HepG2 (cell line): ENCODE results near the gene AHNAK. TPM values are rescaled to one million over a fixed set of nuclear protein-coding genes. Genes with fewer than 3 reads are reported as not detected.

ENCODE experiments used
- AGO2 ChIP-seq: fragments of 200-400 bp; formaldehyde crosslinking; optimal IDR thresholded peaks from 2 replicates; pipeline ENCODE3; 2017; ENCODE audit warnings: mild to moderate bottlenecking, low read depth, low read length, moderate library complexity
- AHR ChIP-seq: IDR thresholded peaks from 2 replicates; pipeline ENCODE4 v1.6.1; 2018; ENCODE audit warnings: missing genetic modification reagents, missing compliant biosample characterization
- GTF3A ChIP-seq: sonication (generic); formaldehyde crosslinking; conservative IDR thresholded peaks from 2 replicates; pipeline ENCODE4 v1.4.0; 2020; ENCODE audit warnings: mild to moderate bottlenecking, missing genetic modification reagents
- NAIF1 ChIP-seq: sonication (generic); formaldehyde crosslinking; IDR thresholded peaks from 2 replicates; pipeline ENCODE4 v1.5.0; 2020; ENCODE audit warnings: mild to moderate bottlenecking, missing genetic modification reagents, borderline replicate concordance
- NCOA2 ChIP-seq: sonication (generic); formaldehyde crosslinking; IDR thresholded peaks from 2 replicates; pipeline ENCODE4 v1.8.0; 2022; ENCODE audit warnings: inconsistent platforms
- NFIC ChIP-seq: IDR thresholded peaks from 2 replicates; pipeline ENCODE4 v1.6.1; 2012; ENCODE audit warnings: mild to moderate bottlenecking, low read length, inconsistent platforms
- NKX3-1 ChIP-seq: sonication (generic); formaldehyde crosslinking; IDR thresholded peaks from 2 replicates; pipeline ENCODE4 v1.5.0; 2020; ENCODE audit warnings: missing genetic modification reagents
- NRL ChIP-seq: sonication (generic); formaldehyde crosslinking; IDR thresholded peaks from 2 replicates; pipeline ENCODE4 v1.5.0; 2020; ENCODE audit warnings: missing genetic modification reagents, mild to moderate bottlenecking, moderate library complexity, borderline replicate concordance
- PAF1 ChIP-seq: IDR thresholded peaks from 2 replicates; pipeline ENCODE4 v1.6.1; 2016; ENCODE audit warnings: missing genetic modification reagents, missing compliant biosample characterization
- PRDM10 ChIP-seq: sonication (generic); formaldehyde crosslinking; IDR thresholded peaks from 2 replicates; pipeline ENCODE4 v1.4.0; 2020; ENCODE audit warnings: low read depth, missing genetic modification reagents
- RCOR2 ChIP-seq: IDR thresholded peaks from 2 replicates; pipeline ENCODE4 v1.6.1; 2016; ENCODE audit warnings: missing biosample characterization, missing genetic modification reagents
- RXRA ChIP-seq: sonication (generic); formaldehyde crosslinking; IDR thresholded peaks from 2 replicates; pipeline ENCODE4 v1.5.1; 2020; ENCODE audit warnings: missing genetic modification reagents
- SOX13 ChIP-seq, 3 experiments: fragments of 450-650 bp in 1 of 3; sonication (generic) in 1 of 3; formaldehyde crosslinking in 1 of 3; IDR thresholded peaks in 2 of 3; conservative IDR thresholded peaks in 1 of 3; 2 replicates each; pipeline versions ENCODE4 v1.5.0 to v1.6.1; 2016 to 2020; ENCODE audit warnings: antibody characterized with exemption in 1 of 3, mild to moderate bottlenecking in 1 of 3, missing compliant biosample characterization in 1 of 3, missing genetic modification reagents in 1 of 3, moderate library complexity in 1 of 3
- YEATS4 ChIP-seq: sonication (generic); formaldehyde crosslinking; IDR thresholded peaks from 2 replicates; pipeline ENCODE4 v1.4.0; 2020; ENCODE audit warnings: missing genetic modification reagents, borderline replicate concordance
- ZBTB8A ChIP-seq: sonication (generic); formaldehyde crosslinking; IDR thresholded peaks from 2 replicates; pipeline ENCODE4 v1.4.0; 2020; ENCODE audit warnings: mild to moderate bottlenecking, low read depth, missing genetic modification reagents, borderline replicate concordance
- ZNF12 ChIP-seq: sonication (generic); formaldehyde crosslinking; IDR thresholded peaks from 2 replicates; pipeline ENCODE4 v1.5.0; 2020; ENCODE audit warnings: missing genetic modification reagents
- ZNF501 ChIP-seq: sonication (generic); formaldehyde crosslinking; IDR thresholded peaks from 2 replicates; pipeline ENCODE4 v1.5.1; 2020; ENCODE audit warnings: mild to moderate bottlenecking, moderate library complexity, missing genetic modification reagents
- ZNF549 ChIP-seq: sonication (generic); formaldehyde crosslinking; IDR thresholded peaks from 2 replicates; pipeline ENCODE4 v1.5.0; 2020; ENCODE audit warnings: missing genetic modification reagents
- ZNF607 ChIP-seq: sonication (generic); formaldehyde crosslinking; IDR thresholded peaks from 2 replicates; pipeline ENCODE4 v1.5.1; 2020; ENCODE audit warnings: missing genetic modification reagents, mild to moderate bottlenecking, borderline replicate concordance
- ZNF703 ChIP-seq: sonication (generic); formaldehyde crosslinking; IDR thresholded peaks from 2 replicates; pipeline ENCODE4 v1.5.1; 2020; ENCODE audit warnings: missing genetic modification reagents, mild to moderate bottlenecking, moderate library complexity, borderline replicate concordance
- ZNF772 ChIP-seq: sonication (generic); formaldehyde crosslinking; IDR thresholded peaks from 2 replicates; pipeline ENCODE4 v1.5.0; 2020; ENCODE audit warnings: mild to moderate bottlenecking, missing genetic modification reagents
- polyA plus RNA-seq, 8 experiments: library from polyadenylated mRNA; depleted of rRNA in 3 of 8; stranded (reverse) in 7 of 8; unstranded in 1 of 8; fragments of >200 nt; fragmentation: Illumina TruSeq in 4 of 8; extraction: Trizol in 4 of 8; gene quantifications; 2 replicates each; pipeline versions ENCODE4 v1.2.1 to v1.2.3, GENCODE V29; 2011 to 2016; ENCODE audit warnings: low read depth in 4 of 8, missing spikeins in 1 of 8, mixed read lengths in 1 of 8; ENCODE audit not compliant: insufficient read depth in 1 of 8
- total RNA-seq, 5 experiments: library from RNA; depleted of rRNA; stranded (reverse); fragments of >200 nt; fragmentation: Illumina TruSeq; extraction: Trizol; gene quantifications; 2 replicates each; pipeline ENCODE4 v1.2.3, GENCODE V29; 2016; ENCODE audit warnings: low read depth in 1 of 5
- TF ChIP-seq, protein P1 (sequence below): sonication (generic); formaldehyde crosslinking; IDR thresholded peaks from 2 replicates; pipeline ENCODE4 v1.4.0; 2020; ENCODE audit warnings: missing genetic modification reagents
- TF ChIP-seq, protein P2 (sequence below): sonication (generic); formaldehyde crosslinking; IDR thresholded peaks from 2 replicates; pipeline ENCODE4 v1.8.0; 2022; ENCODE audit warnings: low read depth, missing genetic modification reagents

AHNAK gene
- total and polyA plus RNA-seq, 2 of the 13 experiments (the other 11 are each of a cell fraction or from before 2014, with no cell fraction given): 23.4 to 25.0 TPM

GRCh38 chr11:62574363-62575071, 27.9 kb upstream of the AHNAK start (continued):
- TF ChIP-seq ZNF607 (CRISPR knock-in tag) (no peak), NAIF1 (CRISPR knock-in tag) (no peak), GTF3A (no peak), AHR (CRISPR knock-in tag) (no peak), SOX13 (IDR thresholded peaks at IDR 0.05) (no peak), SOX13 (CRISPR knock-in tag; conservative IDR thresholded peaks at IDR 0.05 in 1 of 2, IDR thresholded peaks at IDR 0.05 in 1 of 2) (no peak), ZNF12 (CRISPR knock-in tag) (no peak), PRDM10 (CRISPR knock-in tag) (no peak), RXRA (CRISPR knock-in tag) (0 out of 2 replicates have a peak, but pooled peaks have one; percentile 16), RCOR2 (CRISPR knock-in tag) (no peak), NRL (CRISPR knock-in tag) (no peak), ZNF501 (no peak; the same call in 1 of the 2 replicates), NFIC (0 out of 2 replicates have a peak, but pooled peaks have one; percentile 22), ZNF772 (peak; percentile 32; the same call in 1 of the 2 replicates), PAF1 (no peak), AGO2 (peak; percentile 80), ZNF549 (CRISPR knock-in tag) (0 out of 2 replicates have a peak, but pooled peaks have one; percentile 17), ZNF703 (CRISPR knock-in tag) (no peak), NCOA2 (CRISPR knock-in tag) (no peak), YEATS4 (CRISPR knock-in tag) (peak; percentile 6; the same call in 1 of the 2 replicates), ZBTB8A (CRISPR knock-in tag) (no peak), NKX3-1 (CRISPR knock-in tag) (no peak)
- TF ChIP-seq, protein P1, sequence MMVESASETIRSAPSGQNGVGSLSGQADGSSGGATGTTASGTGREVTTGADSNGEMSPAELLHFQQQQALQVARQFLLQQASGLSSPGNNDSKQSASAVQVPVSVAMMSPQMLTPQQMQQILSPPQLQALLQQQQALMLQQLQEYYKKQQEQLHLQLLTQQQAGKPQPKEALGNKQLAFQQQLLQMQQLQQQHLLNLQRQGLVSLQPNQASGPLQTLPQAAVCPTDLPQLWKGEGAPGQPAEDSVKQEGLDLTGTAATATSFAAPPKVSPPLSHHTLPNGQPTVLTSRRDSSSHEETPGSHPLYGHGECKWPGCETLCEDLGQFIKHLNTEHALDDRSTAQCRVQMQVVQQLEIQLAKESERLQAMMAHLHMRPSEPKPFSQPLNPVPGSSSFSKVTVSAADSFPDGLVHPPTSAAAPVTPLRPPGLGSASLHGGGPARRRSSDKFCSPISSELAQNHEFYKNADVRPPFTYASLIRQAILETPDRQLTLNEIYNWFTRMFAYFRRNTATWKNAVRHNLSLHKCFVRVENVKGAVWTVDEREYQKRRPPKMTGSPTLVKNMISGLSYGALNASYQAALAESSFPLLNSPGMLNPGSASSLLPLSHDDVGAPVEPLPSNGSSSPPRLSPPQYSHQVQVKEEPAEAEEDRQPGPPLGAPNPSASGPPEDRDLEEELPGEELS (CRISPR knock-in tag): 0 out of 2 replicates have a peak, but pooled peaks have one; percentile 5
- TF ChIP-seq, protein P2, sequence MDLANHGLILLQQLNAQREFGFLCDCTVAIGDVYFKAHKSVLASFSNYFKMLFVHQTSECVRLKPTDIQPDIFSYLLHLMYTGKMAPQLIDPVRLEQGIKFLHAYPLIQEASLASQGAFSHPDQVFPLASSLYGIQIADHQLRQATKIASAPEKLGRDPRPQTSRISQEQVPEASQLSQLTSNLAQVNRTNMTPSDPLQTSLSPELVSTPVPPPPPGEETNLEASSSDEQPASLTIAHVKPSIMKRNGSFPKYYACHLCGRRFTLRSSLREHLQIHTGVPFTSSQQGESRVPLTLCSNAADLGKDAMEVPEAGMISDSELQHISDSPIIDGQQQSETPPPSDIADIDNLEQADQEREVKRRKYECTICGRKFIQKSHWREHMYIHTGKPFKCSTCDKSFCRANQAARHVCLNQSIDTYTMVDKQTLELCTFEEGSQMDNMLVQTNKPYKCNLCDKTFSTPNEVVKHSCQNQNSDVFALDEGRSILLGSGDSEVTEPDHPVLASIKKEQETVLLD (CRISPR knock-in tag): no peak
